Measurements from ENCODE around the gene PLCB4.

Gene PLCB4

GRCh38 chr20:9255171-9255570 is 186.3 kb downstream of the PLCB4 start:
- no peak for TF ChIP-seq CTCF (IDR thresholded peaks at IDR 0.05; ENCODE audit: insufficient read depth, low read length, poor library complexity, severe bottlenecking)
- no peak for TF ChIP-seq EZH2phosphoT487 (conservative IDR thresholded peaks at IDR 0.05; ENCODE audit: low read length)
- Histone ChIP-seq H3K36me3 (ENCODE audit: low read length) (no peaks in the 10 kb centered on the region), H4K20me1 (ENCODE audit: low read depth, low read length) (no peaks in the 10 kb centered on the region), H3F3A (ENCODE audit: insufficient read depth) (no peaks in the 10 kb centered on the region), H3K4me2 (ENCODE audit: low read depth, low read length, poor library complexity, severe bottlenecking) (no peak overlapping the region), H3K9me3 (ENCODE audit: insufficient read depth, low read length) (no peaks in the 10 kb centered on the region), H3K4me3 (ENCODE audit: insufficient read depth, low read length, poor library complexity, severe bottlenecking) (no peak overlapping the region), H3K79me2 (ENCODE audit: insufficient read depth, low read length) (no peaks in the 10 kb centered on the region), H3K9ac (ENCODE audit: low read length) (no peak overlapping the region), H2AFZ (ENCODE audit: low read depth, low read length, severe bottlenecking) (no peak overlapping the region), H3K27me3 (ENCODE audit: low read length) (no peaks in the 10 kb centered on the region), H3K9me2 (replicated peaks; ENCODE audit: insufficient read depth, low read length) (no peaks in the 10 kb centered on the region), H3K27ac (ENCODE audit: low read depth, low read length) (no peak overlapping the region)

DNA sequence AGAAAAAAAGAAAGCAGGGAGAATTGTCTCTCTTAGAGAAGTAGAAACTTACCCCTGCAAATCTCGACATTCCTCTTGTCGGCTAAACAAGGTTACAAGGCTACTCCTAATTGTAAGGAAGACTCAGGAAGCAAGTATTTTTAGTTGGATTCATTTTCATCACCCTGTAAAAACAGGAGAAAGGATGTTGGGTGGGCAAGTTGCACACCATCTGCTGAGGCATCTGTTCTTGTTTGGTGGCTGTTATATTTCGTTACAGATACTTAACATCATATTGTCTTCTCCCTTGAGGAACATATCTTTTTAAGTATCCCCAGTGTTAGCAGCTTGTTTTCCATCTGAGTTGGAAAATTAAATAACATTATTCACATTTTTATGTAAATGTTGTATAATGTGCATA is 187.5 kb downstream of the PLCB4 start:
- Histone ChIP-seq H3K9me2 (replicated peaks; ENCODE audit: insufficient read depth, low read length) (no peaks in the 10 kb centered on the region), H3K4me3 (ENCODE audit: insufficient read depth, low read length, poor library complexity, severe bottlenecking) (no peak overlapping the region), H3K36me3 (ENCODE audit: low read length) (no peaks in the 10 kb centered on the region), H3K27me3 (ENCODE audit: low read length) (no peaks in the 10 kb centered on the region), H2AFZ (ENCODE audit: low read depth, low read length, severe bottlenecking) (no peak overlapping the region), H3K9ac (ENCODE audit: low read length) (no peak overlapping the region), H4K20me1 (ENCODE audit: low read depth, low read length) (no peaks in the 10 kb centered on the region), H3K9me3 (ENCODE audit: insufficient read depth, low read length) (no peaks in the 10 kb centered on the region), H3K79me2 (ENCODE audit: insufficient read depth, low read length) (no peaks in the 10 kb centered on the region), H3F3A (ENCODE audit: insufficient read depth) (no peaks in the 10 kb centered on the region), H3K4me2 (ENCODE audit: low read depth, low read length, poor library complexity, severe bottlenecking) (no peak overlapping the region), H3K27ac (ENCODE audit: low read depth, low read length) (no peak overlapping the region)
- TF ChIP-seq EZH2phosphoT487 (conservative IDR thresholded peaks at IDR 0.05; ENCODE audit: low read length) (no peak), CTCF (IDR thresholded peaks at IDR 0.05; ENCODE audit: insufficient read depth, low read length, poor library complexity, severe bottlenecking) (no peak)

- no peaks in the 10 kb centered on the region for H3K36me3 ChIP-seq (ENCODE audit: low read length)
- H3K9me3 ChIP-seq (ENCODE audit: insufficient read depth, low read length), result no peaks in the 10 kb centered on the region
- no peak overlapping the region for H3K27ac ChIP-seq (ENCODE audit: low read depth, low read length)
- no peak overlapping the region for H3K4me3 ChIP-seq (ENCODE audit: insufficient read depth, low read length, poor library complexity, severe bottlenecking)
- no peak for TF ChIP-seq EZH2phosphoT487 (conservative IDR thresholded peaks at IDR 0.05; ENCODE audit: low read length)
- TF ChIP-seq CTCF (IDR thresholded peaks at IDR 0.05; ENCODE audit: insufficient read depth, low read length, poor library complexity, severe bottlenecking), result no peak
- no peaks in the 10 kb centered on the region for H4K20me1 ChIP-seq (ENCODE audit: low read depth, low read length)
- H3K9ac ChIP-seq (ENCODE audit: low read length), result no peak overlapping the region
- H3F3A ChIP-seq (ENCODE audit: insufficient read depth), result no peaks in the 10 kb centered on the region
- no peaks in the 10 kb centered on the region for H3K79me2 ChIP-seq (ENCODE audit: insufficient read depth, low read length)
- no peaks in the 10 kb centered on the region; the same call in 1 of the 2 replicates for H3K27me3 ChIP-seq (ENCODE audit: low read length)
- H3K4me2 ChIP-seq (ENCODE audit: low read depth, low read length, poor library complexity, severe bottlenecking), result no peak overlapping the region
- H3K9me2 ChIP-seq (replicated peaks; ENCODE audit: insufficient read depth, low read length), result no peaks in the 10 kb centered on the region
- no peak overlapping the region for H2AFZ ChIP-seq (ENCODE audit: low read depth, low read length, severe bottlenecking)
Observed at GRCh38 chr20:9258901-9259300, 190.0 kb downstream of the PLCB4 start.

All from SU-DHL-6 (cell line).